ENCODE results near the gene FAM13A.

- TF ChIP-seq YY1 (IDR thresholded peaks at IDR 0.05; ENCODE audit: low read depth, low read length) (no peak), CTCF (IDR thresholded peaks at IDR 0.05; ENCODE audit: control extremely low read depth in 1 of 3, insufficient read depth in 1 of 3, low read depth in 1 of 3, low read length in 3 of 3) (no peak), POLR2AphosphoS5 (IDR thresholded peaks at IDR 0.05; ENCODE audit: low read depth, low read length) (no peak), EP300 (IDR thresholded peaks at IDR 0.05; ENCODE audit: borderline replicate concordance in 1 of 2, low read depth in 2 of 2, low read length in 2 of 2) (no peak), POLR2A (IDR thresholded peaks at IDR 0.05; ENCODE audit: control extremely low read depth in 1 of 2, low read depth in 2 of 2, low read length in 2 of 2) (no peak), TCF12 (IDR thresholded peaks at IDR 0.05; ENCODE audit: low read depth, low read length) (no peak), CREB1 (IDR thresholded peaks at IDR 0.05) (no peak), TEAD4 (IDR thresholded peaks at IDR 0.05; ENCODE audit: low read depth, low read length) (no peak), E2F6 (IDR thresholded peaks at IDR 0.05) (no peak)
- TF ChIP-seq, protein P1, sequence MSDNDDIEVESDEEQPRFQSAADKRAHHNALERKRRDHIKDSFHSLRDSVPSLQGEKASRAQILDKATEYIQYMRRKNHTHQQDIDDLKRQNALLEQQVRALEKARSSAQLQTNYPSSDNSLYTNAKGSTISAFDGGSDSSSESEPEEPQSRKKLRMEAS (IDR thresholded peaks at IDR 0.05) = no peak
- TF ChIP-seq, protein P2, sequence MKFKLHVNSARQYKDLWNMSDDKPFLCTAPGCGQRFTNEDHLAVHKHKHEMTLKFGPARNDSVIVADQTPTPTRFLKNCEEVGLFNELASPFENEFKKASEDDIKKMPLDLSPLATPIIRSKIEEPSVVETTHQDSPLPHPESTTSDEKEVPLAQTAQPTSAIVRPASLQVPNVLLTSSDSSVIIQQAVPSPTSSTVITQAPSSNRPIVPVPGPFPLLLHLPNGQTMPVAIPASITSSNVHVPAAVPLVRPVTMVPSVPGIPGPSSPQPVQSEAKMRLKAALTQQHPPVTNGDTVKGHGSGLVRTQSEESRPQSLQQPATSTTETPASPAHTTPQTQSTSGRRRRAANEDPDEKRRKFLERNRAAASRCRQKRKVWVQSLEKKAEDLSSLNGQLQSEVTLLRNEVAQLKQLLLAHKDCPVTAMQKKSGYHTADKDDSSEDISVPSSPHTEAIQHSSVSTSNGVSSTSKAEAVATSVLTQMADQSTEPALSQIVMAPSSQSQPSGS (IDR thresholded peaks at IDR 0.05; ENCODE audit: low read length) = no peak
Observed at GRCh38 chr4:88771883-88772450, 285.0 kb downstream of the FAM13A start.

Data from H1 (cell line).